Mesothelial cell of epicardium (in vitro differentiated cells): ENCODE measurements around the gene RAP2C. TPM values are rescaled to one million over a fixed set of nuclear protein-coding genes. Genes with fewer than 3 reads are reported as not detected.

Experiments
- DNase-seq, 2 experiments: peaks; one replicate each; pipeline ENCODE4 v3.0.0; 2021; ENCODE audit warnings: low spot score in 2 of 2; ENCODE audit not compliant: unreplicated experiment in 2 of 2
- H3K27ac Mint-ChIP-seq: 2 replicates; pipeline ENCODE4 v1.8.0; 2021; ENCODE audit warnings: mixed read lengths
- H3K27me3 Mint-ChIP-seq: 2 replicates; pipeline ENCODE4 v1.8.0; 2021; ENCODE audit warnings: low read depth, mixed read lengths
- H3K36me3 Mint-ChIP-seq: 2 replicates; pipeline ENCODE4 v1.8.0; 2021; ENCODE audit warnings: mixed read lengths
- H3K4me1 Mint-ChIP-seq: 2 replicates; pipeline ENCODE4 v1.8.0; 2021; ENCODE audit warnings: mixed read lengths
- H3K4me3 Mint-ChIP-seq: 2 replicates; pipeline ENCODE4 v1.8.0; 2021; ENCODE audit warnings: mild to moderate bottlenecking, moderate library complexity, mixed read lengths
- H3K9me3 Mint-ChIP-seq: 2 replicates; pipeline ENCODE4 v1.8.0; 2021; ENCODE audit warnings: mixed read lengths
- CTCF ChIP-seq: fragments of 200-600 bp; sonication (generic); IDR thresholded peaks from one replicate; pipeline ENCODE4 v1.5.0; 2021; ENCODE audit warnings: antibody characterized with exemption; ENCODE audit not compliant: unreplicated experiment
- total RNA-seq: library from RNA; stranded (reverse); gene quantifications from 3 replicates; pipeline ENCODE4 v1.2.1, GENCODE V29; 2021

The RAP2C gene
- total RNA-seq, 1 donor from 2014 or later, result 85.0 TPM

GRCh38 chrX:132187451-132187850, 31.8 kb downstream of the RAP2C start:
- no peaks in the 10 kb centered on the region for H3K9me3 Mint-ChIP-seq
- no peak for DNase-seq
- no peaks in the 10 kb centered on the region for H3K36me3 Mint-ChIP-seq
- TF ChIP-seq CTCF, result no peak
- peak overlapping the region; percentile 15 for H3K27ac Mint-ChIP-seq
- H3K4me3 Mint-ChIP-seq, result no peak overlapping the region
- no peaks in the 10 kb centered on the region for H3K27me3 Mint-ChIP-seq
- H3K4me1 Mint-ChIP-seq, result peaks cover 57% of the 10 kb centered on the region

GRCh38 chrX:132184871-132185270, 34.4 kb downstream of the RAP2C start:
- Mint-ChIP-seq H3K36me3 (no peaks in the 10 kb centered on the region), H3K27me3 (no peaks in the 10 kb centered on the region), H3K4me1 (peaks cover 57% of the 10 kb centered on the region), H3K27ac (peak overlapping the region; percentile 79), H3K4me3 (no peak overlapping the region), H3K9me3 (peaks cover 4% of the 10 kb centered on the region)
- DNase-seq, result no peak
- TF ChIP-seq CTCF, result no peak

GRCh38 chrX:132181364-132181763, 37.9 kb downstream of the RAP2C start:
- no peak for TF ChIP-seq CTCF
- DNase-seq, result no peak
- H3K9me3 Mint-ChIP-seq, result peaks cover 8% of the 10 kb centered on the region
- no peaks in the 10 kb centered on the region for H3K36me3 Mint-ChIP-seq
- no peak overlapping the region for H3K4me3 Mint-ChIP-seq
- no peak overlapping the region for H3K27ac Mint-ChIP-seq
- peaks cover 33% of the 10 kb centered on the region for H3K4me1 Mint-ChIP-seq
- no peaks in the 10 kb centered on the region for H3K27me3 Mint-ChIP-seq

- no peak for DNase-seq
- no peak overlapping the region for H3K27ac Mint-ChIP-seq
- H3K9me3 Mint-ChIP-seq, result peaks cover 11% of the 10 kb centered on the region
- peaks cover 33% of the 10 kb centered on the region for H3K4me1 Mint-ChIP-seq
- H3K36me3 Mint-ChIP-seq, result no peaks in the 10 kb centered on the region
- TF ChIP-seq CTCF, result no peak
- no peaks in the 10 kb centered on the region for H3K27me3 Mint-ChIP-seq
- H3K4me3 Mint-ChIP-seq, result no peak overlapping the region
Measured at GRCh38 chrX:132180929-132181328, 38.3 kb downstream of the RAP2C start.

- Mint-ChIP-seq H3K4me3 (no peak overlapping the region), H3K9me3 (peaks cover 7% of the 10 kb centered on the region), H3K27me3 (no peaks in the 10 kb centered on the region), H3K4me1 (peaks cover 49% of the 10 kb centered on the region), H3K36me3 (no peaks in the 10 kb centered on the region), H3K27ac (peak overlapping the region; percentile 60)
- TF ChIP-seq CTCF, result no peak
- no peak for DNase-seq
Measured at GRCh38 chrX:132173647-132174046, 45.6 kb downstream of the RAP2C start.

- Mint-ChIP-seq H3K27me3 (no peaks in the 10 kb centered on the region), H3K9me3 (peaks cover 3% of the 10 kb centered on the region), H3K27ac (peak overlapping the region; percentile 80), H3K4me3 (no peak overlapping the region), H3K36me3 (no peaks in the 10 kb centered on the region), H3K4me1 (peaks cover 45% of the 10 kb centered on the region)
- no peak for DNase-seq
- no peak for TF ChIP-seq CTCF
Measured at GRCh38 chrX:132171881-132172280, 47.4 kb downstream of the RAP2C start.
